Hindlimb muscle (tissue), 1 donor: ENCODE data around the gene ANO5. TPM values are rescaled to one million over a fixed set of nuclear protein-coding genes. Genes with fewer than 3 reads are reported as not detected.
"Not testable (repeated sequence)": the region's sequence is repeated elsewhere in the genome, so short reads cannot be mapped to it uniquely, and the experiment has no call there.

Source experiments
- DNase-seq: peaks from one replicate; pipeline ENCODE4 v3.0.0-alpha.2; 2013
- polyA plus RNA-seq: library from polyadenylated mRNA; unstranded; fragments of 120-200 nt; gene quantifications from one replicate; pipeline ENCODE4 v1.2.1, GENCODE V29; 2013; ENCODE audit not compliant: insufficient read length

Gene ANO5
- polyA plus RNA-seq, 1 donor = 13.3 TPM

GRCh38 chr11:22199243-22199642 lies 6.4 kb downstream of the ANO5 start:
- DNase-seq = no peak

GRCh38 chr11:22203281-22203680 lies 10.4 kb downstream of the ANO5 start:
- no peak for DNase-seq

- DNase-seq = no peak
Measured at GRCh38 chr11:22207162-22207561, 14.3 kb downstream of the ANO5 start.

- DNase-seq = no peak
Measured at GRCh38 chr11:22208151-22208858, 15.4 kb downstream of the ANO5 start.

DNA sequence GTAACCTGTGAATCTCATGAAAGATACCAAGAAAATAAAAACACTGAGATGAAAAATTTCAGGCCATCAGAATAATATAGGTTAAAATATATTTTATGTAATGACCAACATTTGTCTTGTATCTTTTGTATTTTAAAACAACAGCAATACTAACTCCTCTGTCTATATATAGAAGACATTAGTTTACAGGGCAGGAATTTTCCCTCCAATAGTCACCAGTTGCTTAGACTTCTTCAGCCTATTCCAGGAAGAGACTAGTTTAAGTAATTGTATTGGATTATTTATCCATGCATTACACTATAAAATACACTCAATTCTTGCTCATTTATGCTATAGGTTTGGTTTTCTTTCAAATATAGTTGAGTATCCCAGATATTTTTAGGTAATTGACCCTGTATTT lies 24.1 kb downstream of the ANO5 start:
- DNase-seq = no peak

GRCh38 chr11:22221143-22221542 lies 28.3 kb downstream of the ANO5 start:
- DNase-seq = no peak

GRCh38 chr11:22225190-22225589 lies 32.3 kb downstream of the ANO5 start:
- DNase-seq = no peak

- no peak for DNase-seq
Measured at GRCh38 chr11:22234743-22235142, 41.9 kb downstream of the ANO5 start.

- peak; percentile 13 for DNase-seq
Measured at GRCh38 chr11:22244986-22245592, 52.2 kb downstream of the ANO5 start.

GRCh38 chr11:22246992-22247391 lies 54.1 kb downstream of the ANO5 start:
- no peak for DNase-seq

DNA sequence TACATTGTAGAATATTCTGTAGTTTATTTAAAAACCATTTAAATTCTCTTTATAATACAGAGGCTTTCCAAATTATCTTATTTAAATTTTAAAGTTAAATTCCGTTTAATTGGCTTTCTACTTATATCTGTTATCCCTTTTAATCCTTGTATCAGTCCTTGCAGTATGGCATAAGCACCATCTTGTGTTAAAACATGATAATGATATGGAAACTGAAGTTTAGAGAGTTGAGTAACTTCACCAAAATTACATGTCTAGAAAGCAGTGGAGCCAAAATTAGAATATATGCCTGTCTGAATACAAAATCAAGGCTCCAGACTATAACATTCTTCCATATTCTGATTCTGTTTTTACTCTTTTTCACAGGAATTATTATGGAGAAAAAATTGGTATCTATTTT lies 57.0 kb downstream of the ANO5 start:
- no peak for DNase-seq

DNA sequence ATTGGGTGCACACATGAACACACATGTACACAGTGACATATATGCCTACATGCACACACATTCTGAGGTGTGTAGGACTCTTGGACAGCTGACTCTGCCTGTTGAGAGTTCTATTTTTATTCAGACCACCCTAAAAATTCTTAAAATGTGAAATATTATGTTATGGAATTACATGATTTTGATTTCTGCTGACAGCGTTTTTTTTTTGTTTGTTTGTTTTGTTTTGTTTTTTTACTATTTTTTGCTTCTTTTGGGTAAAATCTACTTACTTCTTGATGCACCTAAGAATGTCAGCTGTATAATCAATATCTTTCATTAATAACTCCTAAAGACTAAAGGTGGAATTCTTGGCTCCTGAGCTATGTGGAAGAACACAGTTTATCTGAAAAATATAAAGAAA lies 64.0 kb downstream of the ANO5 start:
- DNase-seq = no peak

DNA sequence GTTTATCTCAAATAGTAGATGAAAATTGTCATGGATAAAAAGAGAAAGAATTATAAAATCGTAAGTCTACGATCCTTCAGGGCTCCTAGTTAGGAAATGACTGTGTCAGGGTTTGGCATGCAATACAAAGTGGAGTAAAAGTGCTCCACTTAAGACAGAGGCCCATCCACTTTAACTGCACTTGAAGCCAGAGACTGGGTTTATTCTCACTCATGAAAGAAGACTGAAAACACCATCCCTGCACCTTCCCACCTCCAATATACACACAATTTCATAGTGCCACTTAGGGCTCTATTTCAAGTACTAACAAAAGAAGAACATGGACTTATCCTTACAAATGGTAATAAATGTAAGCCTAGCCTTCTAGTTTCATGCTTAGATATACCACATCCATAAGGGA lies 70.7 kb downstream of the ANO5 start:
- no peak for DNase-seq

GRCh38 chr11:22268983-22269624 lies 76.2 kb downstream of the ANO5 start:
- not testable (repeated sequence) for DNase-seq

DNA sequence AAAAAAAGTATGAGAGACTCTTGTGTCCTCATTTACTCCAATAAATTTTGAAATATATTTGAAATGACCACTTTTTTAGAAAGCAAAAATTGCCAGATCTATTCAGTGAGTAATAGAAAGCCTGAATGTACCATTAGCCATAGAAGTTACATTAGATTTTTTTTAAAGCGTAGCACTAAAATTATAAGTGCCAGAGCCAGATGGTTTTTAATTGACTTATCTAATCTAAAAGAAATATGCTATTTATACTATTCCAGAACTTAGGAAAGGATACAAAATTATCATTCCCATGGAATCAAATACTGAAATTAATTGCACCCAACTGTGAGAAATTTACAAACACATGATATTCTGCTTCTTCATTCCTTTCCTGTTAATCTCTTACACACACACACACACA lies 80.9 kb downstream of the ANO5 start:
- DNase-seq = no peak

DNA sequence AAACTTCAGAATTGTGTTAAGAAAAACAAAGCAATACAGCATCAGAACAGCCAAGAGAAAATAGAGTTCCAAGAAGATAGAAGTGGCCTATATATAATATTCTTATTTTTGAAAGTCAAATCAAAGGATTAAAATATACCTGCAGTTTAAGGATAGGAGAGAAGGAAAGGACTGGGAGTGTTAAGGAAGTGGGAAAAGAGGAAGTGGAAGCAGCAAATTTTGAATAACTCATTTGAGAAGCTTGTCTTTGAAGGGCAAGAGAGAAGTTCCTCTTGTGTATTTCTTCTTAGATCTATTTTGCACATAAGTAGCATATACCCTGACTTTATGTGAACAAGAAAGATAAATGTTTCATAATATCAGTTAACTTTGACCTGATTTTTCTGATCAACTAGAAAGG lies 82.7 kb downstream of the ANO5 start:
- no peak for DNase-seq

DNA sequence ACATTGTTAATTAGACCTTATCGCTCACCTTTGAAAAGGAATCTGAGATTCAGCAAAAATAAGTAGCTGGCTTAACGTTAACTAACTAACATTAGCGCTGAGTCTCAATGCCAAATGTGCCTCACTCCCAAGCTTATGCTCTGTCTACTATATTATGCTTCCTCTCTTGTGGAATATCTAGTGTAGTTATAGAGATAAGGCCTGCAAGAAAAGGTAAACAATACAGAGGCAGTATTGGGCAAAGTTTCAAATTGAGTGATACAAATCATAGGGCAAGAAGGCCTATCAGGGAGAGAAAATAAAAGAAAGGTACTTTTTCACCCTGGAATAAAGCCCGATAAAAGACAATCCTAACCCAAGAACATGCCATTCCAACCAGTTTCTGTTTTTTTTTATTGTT lies 83.7 kb downstream of the ANO5 start:
- DNase-seq = no peak

DNA sequence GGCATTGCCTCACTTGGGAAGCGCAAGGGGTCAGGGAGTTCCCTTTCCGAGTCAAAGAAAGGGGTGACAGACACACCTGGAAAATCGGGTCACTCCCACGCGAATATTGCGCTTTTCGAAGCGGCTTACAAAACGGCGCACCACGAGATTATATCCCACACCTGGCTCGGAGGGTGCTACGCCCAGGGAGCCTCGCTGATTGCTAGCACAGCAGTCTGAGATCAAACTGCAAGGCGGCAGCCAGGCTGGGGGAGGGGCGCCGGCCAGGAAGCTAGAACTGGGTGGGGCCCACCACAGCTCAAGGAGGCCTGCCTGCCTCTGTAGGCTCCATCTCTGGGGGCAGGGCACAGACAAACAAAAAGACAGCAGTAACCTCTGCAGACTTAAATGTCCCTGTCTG lies 92.1 kb downstream of the ANO5 start:
- not testable (repeated sequence) for DNase-seq

- no peak for DNase-seq
Measured at GRCh38 chr11:22302368-22302767, 109.5 kb downstream of the ANO5 start.

GRCh38 chr11:22304337-22304961 lies 111.6 kb downstream of the ANO5 start:
- peak; percentile 4 for DNase-seq

GRCh38 chr11:22317656-22318055 lies 124.8 kb downstream of the ANO5 start:
- DNase-seq = no peak

DNA sequence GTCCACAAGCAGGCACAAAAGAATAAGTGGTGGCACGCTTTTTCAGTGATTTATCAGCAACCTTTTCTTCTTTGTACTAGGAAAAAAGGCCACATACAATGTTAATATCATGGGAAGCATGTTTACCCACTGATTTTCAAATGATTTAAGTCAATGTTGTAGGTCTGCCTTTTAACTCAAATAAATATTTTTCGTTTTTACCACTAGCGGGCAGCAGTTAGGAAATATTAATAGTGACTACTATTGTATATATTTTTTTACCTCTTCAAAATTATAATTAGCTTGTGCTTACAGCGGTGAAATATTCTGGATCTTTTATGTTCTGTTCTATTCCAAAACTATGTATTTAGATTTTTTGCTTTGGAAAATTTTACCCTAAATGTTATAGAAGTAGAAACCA lies 138.9 kb downstream of the ANO5 start:
- no peak for DNase-seq
